Astrocyte (in vitro differentiated cells and primary cell): Measurements from ENCODE around the gene MYH9. TPM values are rescaled to one million over a fixed set of nuclear protein-coding genes. Genes with fewer than 3 reads are reported as not detected.

Experiments used
- DNase-seq: peaks from one replicate; pipeline ENCODE4 v3.0.0-alpha.2; 2010; ENCODE audit warnings: low read depth
- FAIRE-seq: peaks from 2 replicates; lab custom pipeline; 2011; peaks lifted over from hg19 to GRCh38; lab: Jason Lieb, UNC
- H2AFZ ChIP-seq: 2 replicates; pipeline ENCODE4 v1.6.0; 2012; ENCODE audit warnings: low read depth, low read length, inconsistent platforms
- H3K27ac ChIP-seq: 2 replicates; pipeline ENCODE4 v1.5.1; 2011; ENCODE audit warnings: low read depth, low read length, inconsistent platforms
- H3K27me3 ChIP-seq: 2 replicates; pipeline ENCODE4 v1.6.0; 2011; ENCODE audit warnings: low read length, inconsistent platforms; ENCODE audit not compliant: insufficient read depth
- H3K36me3 ChIP-seq: 2 replicates; pipeline ENCODE4 v1.5.1; 2011; ENCODE audit warnings: low read length, inconsistent platforms; ENCODE audit not compliant: insufficient read depth
- H3K4me1 ChIP-seq: 2 replicates; pipeline ENCODE4 v1.5.1; 2011; ENCODE audit warnings: low read length, inconsistent platforms; ENCODE audit not compliant: insufficient read depth
- H3K4me2 ChIP-seq: 2 replicates; pipeline ENCODE4 v1.6.0; 2012; ENCODE audit warnings: low read length, inconsistent platforms
- H3K4me3 ChIP-seq: 2 replicates; pipeline ENCODE4 v1.5.1; 2011; ENCODE audit warnings: low read depth, mild to moderate bottlenecking, low read length, inconsistent platforms; ENCODE audit not compliant: insufficient read depth
- H3K79me2 ChIP-seq: 2 replicates; pipeline ENCODE4 v1.6.0; 2012; ENCODE audit warnings: mild to moderate bottlenecking, low read length, inconsistent platforms; ENCODE audit not compliant: insufficient read depth
- H3K9ac ChIP-seq: 2 replicates; pipeline ENCODE4 v1.6.0; 2012; ENCODE audit warnings: mild to moderate bottlenecking, low read length, inconsistent platforms
- H3K9me3 ChIP-seq: 2 replicates; pipeline ENCODE4 v1.5.1; 2012; ENCODE audit warnings: low read depth, mild to moderate bottlenecking, low read length, inconsistent platforms; ENCODE audit not compliant: insufficient read depth
- H4K20me1 ChIP-seq: 2 replicates; pipeline ENCODE4 v1.6.0; 2012; ENCODE audit warnings: low read length, inconsistent platforms; ENCODE audit not compliant: insufficient read depth
- H3K27ac Mint-ChIP-seq: one replicate; pipeline ENCODE4 v1.8.0; 2021; ENCODE audit warnings: mild to moderate bottlenecking, mixed read lengths; ENCODE audit not compliant: unreplicated experiment
- H3K27me3 Mint-ChIP-seq: one replicate; pipeline ENCODE4 v1.8.0; 2021; ENCODE audit warnings: low read depth, mixed read lengths; ENCODE audit not compliant: unreplicated experiment
- H3K36me3 Mint-ChIP-seq: one replicate; pipeline ENCODE4 v1.8.0; 2021; ENCODE audit warnings: low read depth, mixed read lengths; ENCODE audit not compliant: unreplicated experiment
- H3K4me1 Mint-ChIP-seq: one replicate; pipeline ENCODE4 v1.8.0; 2021; ENCODE audit warnings: low read depth, mixed read lengths; ENCODE audit not compliant: unreplicated experiment
- H3K4me3 Mint-ChIP-seq: one replicate; pipeline ENCODE4 v1.8.0; 2021; ENCODE audit warnings: mild to moderate bottlenecking, moderate library complexity, mixed read lengths; ENCODE audit not compliant: unreplicated experiment
- H3K9me3 Mint-ChIP-seq: one replicate; pipeline ENCODE4 v1.8.0; 2021; ENCODE audit warnings: mild to moderate bottlenecking, mixed read lengths; ENCODE audit not compliant: unreplicated experiment
- CTCF ChIP-seq: IDR thresholded peaks from 2 replicates; pipeline ENCODE4 v1.5.1; 2011; ENCODE audit warnings: low read depth, mild to moderate bottlenecking, inconsistent platforms, low read length, moderate library complexity; ENCODE audit not compliant: insufficient read depth
- EZH2 ChIP-seq: IDR thresholded peaks from 2 replicates; pipeline ENCODE4 v1.6.1; 2012; ENCODE audit warnings: mild to moderate bottlenecking, low read length, inconsistent platforms; ENCODE audit not compliant: insufficient read depth
- total RNA-seq: library from RNA; stranded (reverse); gene quantifications from 2 replicates; pipeline ENCODE4 v1.2.1, GENCODE V29; 2021

The MYH9 gene
- total RNA-seq, 1 donor from 2014 or later: 2,278 TPM

DNA sequence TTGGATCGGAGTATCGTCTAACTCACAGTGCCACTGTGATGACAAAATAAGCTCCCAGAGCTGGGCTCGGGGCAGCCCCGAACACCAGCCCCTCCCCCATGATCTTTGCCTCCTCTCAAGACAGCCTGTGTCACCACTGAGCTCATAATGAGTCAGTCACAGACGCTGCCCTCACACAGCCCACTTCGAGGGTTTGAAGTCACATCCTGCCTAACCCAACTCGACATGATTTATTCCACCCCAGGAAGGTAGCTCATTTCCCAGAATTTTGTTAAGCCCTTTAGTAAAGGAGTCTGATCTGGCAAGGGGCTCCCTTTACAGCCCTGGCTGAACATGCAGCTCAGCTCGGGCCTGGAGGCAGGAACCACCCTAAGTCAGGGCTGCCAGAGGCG is 22.8 kb downstream of the MYH9 start:
- no peak overlapping the region for H3K4me3 ChIP-seq
- H3K27ac Mint-ChIP-seq: peak overlapping the region; percentile 99
- H2AFZ ChIP-seq: no peak overlapping the region
- H4K20me1 ChIP-seq: peaks cover 100% of the 10 kb centered on the region
- FAIRE-seq (peak; percentile 92), DNase-seq (peak; percentile 97)
- H3K4me1 ChIP-seq: peaks cover 95% of the 10 kb centered on the region
- peaks cover 91% of the 10 kb centered on the region for H3K4me1 Mint-ChIP-seq
- no peaks in the 10 kb centered on the region for H3K9me3 ChIP-seq
- H3K9me3 Mint-ChIP-seq: no peaks in the 10 kb centered on the region
- no peaks in the 10 kb centered on the region for H3K27me3 ChIP-seq
- H3K27me3 Mint-ChIP-seq: no peaks in the 10 kb centered on the region
- H3K79me2 ChIP-seq: peaks cover 99% of the 10 kb centered on the region
- no peak for TF ChIP-seq CTCF
- TF ChIP-seq EZH2: no peak
- peak overlapping the region; percentile 90 for H3K27ac ChIP-seq
- H3K9ac ChIP-seq: peak overlapping the region; percentile 66
- H3K36me3 Mint-ChIP-seq: peaks cover 14% of the 10 kb centered on the region
- peak overlapping the region; percentile 76 for H3K4me3 Mint-ChIP-seq
- peak overlapping the region; percentile 77 for H3K4me2 ChIP-seq
- H3K36me3 ChIP-seq: peaks cover 26% of the 10 kb centered on the region

DNA sequence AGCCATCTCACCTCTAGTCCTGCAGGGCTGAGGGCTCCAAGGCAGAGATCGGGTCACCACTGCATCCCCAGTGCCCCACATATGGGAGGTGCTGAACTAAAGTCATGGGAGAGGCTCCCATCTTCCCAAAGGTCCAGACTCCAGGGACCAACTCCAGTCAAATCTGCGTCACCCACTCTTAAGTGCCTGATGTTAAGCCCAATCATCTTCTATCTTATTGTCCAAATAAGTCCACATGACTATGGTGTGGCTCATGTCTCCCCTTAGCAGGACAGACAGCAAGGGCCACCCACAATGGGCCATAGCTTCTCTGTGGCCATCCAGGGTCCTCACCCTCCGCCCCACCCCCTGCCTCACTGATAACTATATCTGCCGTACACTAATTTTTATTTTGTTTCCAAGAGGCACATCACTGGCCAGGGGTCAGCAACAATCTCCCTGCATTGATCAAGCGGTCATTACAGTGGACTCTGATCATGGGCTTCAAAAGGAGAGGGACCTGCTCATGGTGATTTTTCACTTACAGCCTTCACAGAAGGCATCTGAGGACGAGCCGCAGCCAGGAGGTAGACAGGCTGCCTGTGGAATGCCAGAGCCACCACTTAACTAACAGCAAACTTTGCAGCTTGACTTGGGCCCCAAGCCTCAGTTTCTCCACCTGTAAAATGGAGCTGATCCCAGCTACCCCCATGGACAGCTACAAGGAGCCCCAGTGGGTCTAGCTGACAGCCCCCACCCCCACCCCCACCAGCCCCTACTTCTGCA is 23.3 kb downstream of the MYH9 start:
- H3K27me3 Mint-ChIP-seq: no peaks in the 10 kb centered on the region
- H3K27me3 ChIP-seq: no peaks in the 10 kb centered on the region
- H3K9ac ChIP-seq: peak overlapping the region; percentile 66
- peaks cover 99% of the 10 kb centered on the region for H4K20me1 ChIP-seq
- peaks cover 99% of the 10 kb centered on the region for H3K79me2 ChIP-seq
- H3K27ac ChIP-seq: peak overlapping the region; percentile 90
- peak overlapping the region; percentile 76 for H3K4me3 Mint-ChIP-seq
- no peaks in the 10 kb centered on the region for H3K9me3 ChIP-seq
- peak overlapping the region; percentile 77 for H3K4me2 ChIP-seq
- peaks cover 89% of the 10 kb centered on the region for H3K4me1 Mint-ChIP-seq
- H3K36me3 Mint-ChIP-seq: peaks cover 17% of the 10 kb centered on the region
- H3K4me3 ChIP-seq: no peak overlapping the region
- H2AFZ ChIP-seq: no peak overlapping the region
- H3K36me3 ChIP-seq: peaks cover 23% of the 10 kb centered on the region
- FAIRE-seq (no peak), DNase-seq (no peak)
- TF ChIP-seq CTCF (no peak), EZH2 (no peak)
- peaks cover 94% of the 10 kb centered on the region for H3K4me1 ChIP-seq
- H3K27ac Mint-ChIP-seq: peak overlapping the region; percentile 99
- no peaks in the 10 kb centered on the region for H3K9me3 Mint-ChIP-seq

- peaks cover 99% of the 10 kb centered on the region for H4K20me1 ChIP-seq
- no peak for FAIRE-seq
- TF ChIP-seq EZH2 (no peak), CTCF (no peak)
Measured at GRCh38 chr22:36363349-36363981, 24.3 kb downstream of the MYH9 start.

More at GRCh38 chr22:36363349-36363981, 24.3 kb downstream of the MYH9 start:
- Mint-ChIP-seq H3K36me3 (peaks cover 24% of the 10 kb centered on the region), H3K9me3 (no peaks in the 10 kb centered on the region), H3K27ac (peak overlapping the region; percentile 99), H3K4me3 (peak overlapping the region; percentile 76), H3K4me1 (peaks cover 90% of the 10 kb centered on the region), H3K27me3 (no peaks in the 10 kb centered on the region)
- H3K9ac ChIP-seq: peak overlapping the region; percentile 66
- DNase-seq: no peak
- H3K27me3 ChIP-seq: no peaks in the 10 kb centered on the region
- H2AFZ ChIP-seq: no peak overlapping the region
- H3K36me3 ChIP-seq: peaks cover 30% of the 10 kb centered on the region
- no peaks in the 10 kb centered on the region for H3K9me3 ChIP-seq
- no peak overlapping the region for H3K4me3 ChIP-seq
- peak overlapping the region; percentile 90 for H3K27ac ChIP-seq
- peaks cover 99% of the 10 kb centered on the region for H3K79me2 ChIP-seq
- peak overlapping the region; percentile 77 for H3K4me2 ChIP-seq
- H3K4me1 ChIP-seq: peaks cover 94% of the 10 kb centered on the region
